ENCODE measurements around the gene SPINK13.

Gene SPINK13

DNA sequence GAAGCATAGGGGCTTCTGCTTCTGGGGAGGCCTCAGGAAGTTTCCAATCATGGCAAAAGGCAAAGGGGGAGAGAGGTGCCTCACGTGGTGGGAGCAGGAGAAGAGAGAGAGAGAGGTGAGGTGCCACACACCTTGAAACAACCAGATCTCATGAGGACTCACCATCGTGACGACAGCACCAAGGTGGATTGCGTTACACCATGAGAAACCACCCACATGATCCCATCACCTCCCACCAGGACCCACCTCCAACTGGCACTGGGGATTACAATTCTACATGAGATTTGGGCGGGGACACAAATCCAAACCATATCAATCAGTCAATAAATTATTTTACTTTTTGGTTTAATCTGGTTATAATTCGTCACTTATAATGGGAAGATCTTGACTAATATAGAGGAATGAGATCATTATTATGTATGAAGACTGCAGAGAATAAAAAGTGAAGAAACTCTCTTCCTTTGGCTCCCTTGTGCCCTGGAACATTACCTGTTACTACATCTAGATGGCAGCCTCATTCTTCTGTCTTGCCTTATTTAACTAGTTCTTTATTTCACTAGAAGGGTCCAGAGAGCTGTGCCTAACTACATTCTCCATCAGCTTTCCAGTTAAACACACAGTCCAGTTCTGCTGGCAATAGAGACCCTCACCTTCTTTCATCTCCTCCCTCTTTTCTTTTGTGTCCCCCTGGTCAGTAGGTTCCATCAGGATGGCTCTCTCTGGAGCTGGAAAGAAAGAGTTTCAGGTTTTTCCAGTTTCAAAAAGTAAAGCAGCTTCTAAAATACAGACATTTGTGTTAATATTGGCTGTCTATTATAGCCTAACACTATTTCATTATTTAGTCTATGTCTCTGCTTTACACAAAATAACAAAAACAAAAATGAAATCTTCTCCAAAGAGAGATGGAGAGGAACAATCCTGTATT lies 21.9 kb downstream of the SPINK13 start:
- Histone ChIP-seq H3K9ac (ENCODE audit: insufficient read length, low read depth) (no peak overlapping the region), H3K36me3 (ENCODE audit: insufficient read depth, insufficient read length, low read length) (no peaks in the 10 kb centered on the region), H3K9me3 (ENCODE audit: insufficient read depth, low read length) (no peaks in the 10 kb centered on the region), H3K27me3 (ENCODE audit: insufficient read depth, insufficient read length) (no peaks in the 10 kb centered on the region), H3K4me3 (ENCODE audit: insufficient read length, low read depth) (no peak overlapping the region), H3K4me1 (ENCODE audit: insufficient read depth, insufficient read length) (no peaks in the 10 kb centered on the region)
- DNase-seq (ENCODE audit: low read depth, low spot score) = no peak
- TF ChIP-seq ZNF274 (IDR thresholded peaks at IDR 0.05; ENCODE audit: low read depth, low read length) = no peak
- no peak for TF ChIP-seq YY1 (IDR thresholded peaks at IDR 0.05; ENCODE audit: insufficient read depth, insufficient read length)
- TF ChIP-seq SUZ12 (IDR thresholded peaks at IDR 0.05; ENCODE audit: extremely low read depth, insufficient read depth, insufficient read length) = no peak

DNA sequence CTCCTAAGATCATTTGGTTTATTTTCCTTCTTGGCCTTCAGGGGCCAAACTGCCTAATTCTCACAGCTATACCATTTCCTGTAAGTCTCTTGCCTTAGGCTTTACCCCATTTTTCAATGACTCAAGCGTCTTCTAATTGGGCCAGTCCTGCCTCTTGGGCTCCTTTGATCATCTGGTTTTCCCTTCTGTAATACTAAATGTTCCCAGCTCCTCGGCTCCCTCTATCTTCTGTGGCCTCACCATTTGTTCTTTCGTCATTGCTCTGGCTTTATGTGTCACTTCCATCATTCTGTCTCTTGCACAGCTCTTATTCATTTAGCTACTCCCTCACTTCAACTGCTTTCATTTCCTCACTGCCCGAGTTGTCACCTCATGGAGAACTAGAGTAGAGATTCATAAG lies 29.1 kb downstream of the SPINK13 start:
- no peaks in the 10 kb centered on the region for H3K4me1 ChIP-seq (ENCODE audit: insufficient read depth, insufficient read length)
- no peaks in the 10 kb centered on the region for H3K27me3 ChIP-seq (ENCODE audit: insufficient read depth, insufficient read length)
- no peaks in the 10 kb centered on the region for H3K9me3 ChIP-seq (ENCODE audit: insufficient read depth, low read length)
- H3K9ac ChIP-seq (ENCODE audit: insufficient read length, low read depth) = no peak overlapping the region
- no peaks in the 10 kb centered on the region for H3K36me3 ChIP-seq (ENCODE audit: insufficient read depth, insufficient read length, low read length)
- TF ChIP-seq SUZ12 (IDR thresholded peaks at IDR 0.05; ENCODE audit: extremely low read depth, insufficient read depth, insufficient read length) (no peak), ZNF274 (IDR thresholded peaks at IDR 0.05; ENCODE audit: low read depth, low read length) (no peak), YY1 (IDR thresholded peaks at IDR 0.05; ENCODE audit: insufficient read depth, insufficient read length) (no peak)
- no peak for DNase-seq (ENCODE audit: low read depth, low spot score)
- H3K4me3 ChIP-seq (ENCODE audit: insufficient read length, low read depth) = no peak overlapping the region

DNA sequence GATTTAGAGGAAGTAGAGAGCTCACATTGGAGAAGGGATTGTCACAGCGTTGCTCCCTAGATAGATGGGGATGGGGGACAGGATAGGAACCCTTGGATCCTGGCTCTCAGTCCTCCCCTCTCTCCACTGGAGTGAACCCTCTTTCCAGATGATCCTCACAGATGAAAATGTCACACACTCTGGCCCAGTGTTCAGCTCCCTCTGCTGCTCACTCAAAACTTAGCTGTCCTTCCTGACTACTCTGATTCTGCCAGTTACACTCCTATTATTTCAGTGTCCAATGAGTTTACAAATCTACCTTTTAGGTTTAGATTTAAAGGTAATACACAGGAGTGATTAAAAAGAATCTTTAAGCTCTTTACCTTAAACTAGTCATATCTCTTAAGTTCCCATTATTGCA lies 37.9 kb downstream of the SPINK13 start:
- H3K4me1 ChIP-seq (ENCODE audit: insufficient read depth, insufficient read length) = no peaks in the 10 kb centered on the region
- H3K9ac ChIP-seq (ENCODE audit: insufficient read length, low read depth) = no peak overlapping the region
- H3K27me3 ChIP-seq (ENCODE audit: insufficient read depth, insufficient read length) = no peaks in the 10 kb centered on the region
- DNase-seq (ENCODE audit: low read depth, low spot score) = no peak
- no peak overlapping the region for H3K4me3 ChIP-seq (ENCODE audit: insufficient read length, low read depth)
- no peaks in the 10 kb centered on the region for H3K9me3 ChIP-seq (ENCODE audit: insufficient read depth, low read length)
- TF ChIP-seq YY1 (IDR thresholded peaks at IDR 0.05; ENCODE audit: insufficient read depth, insufficient read length) (no peak), SUZ12 (IDR thresholded peaks at IDR 0.05; ENCODE audit: extremely low read depth, insufficient read depth, insufficient read length) (no peak), ZNF274 (IDR thresholded peaks at IDR 0.05; ENCODE audit: low read depth, low read length) (no peak)
- no peaks in the 10 kb centered on the region for H3K36me3 ChIP-seq (ENCODE audit: insufficient read depth, insufficient read length, low read length)

DNA sequence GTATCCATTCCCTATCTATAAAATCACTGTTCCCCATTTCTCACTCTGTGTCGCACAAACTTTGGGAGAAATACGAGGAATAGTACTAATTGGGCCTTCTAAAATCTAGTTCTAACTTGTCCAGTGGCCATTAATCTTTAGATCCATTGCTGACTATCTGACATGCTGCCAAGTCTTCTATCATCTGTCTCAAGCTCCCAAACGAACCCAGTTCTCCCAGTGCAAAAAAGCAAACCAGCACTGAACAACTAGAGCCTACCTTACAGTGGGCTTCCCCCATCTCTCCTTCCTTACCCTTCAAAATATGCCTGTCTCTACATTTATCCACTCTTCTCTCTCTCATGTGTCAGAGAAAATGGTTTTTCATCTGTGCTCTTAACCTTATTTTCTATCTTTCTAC lies 40.4 kb downstream of the SPINK13 start:
- no peak for DNase-seq (ENCODE audit: low read depth, low spot score)
- no peak overlapping the region for H3K4me3 ChIP-seq (ENCODE audit: insufficient read length, low read depth)

DNA sequence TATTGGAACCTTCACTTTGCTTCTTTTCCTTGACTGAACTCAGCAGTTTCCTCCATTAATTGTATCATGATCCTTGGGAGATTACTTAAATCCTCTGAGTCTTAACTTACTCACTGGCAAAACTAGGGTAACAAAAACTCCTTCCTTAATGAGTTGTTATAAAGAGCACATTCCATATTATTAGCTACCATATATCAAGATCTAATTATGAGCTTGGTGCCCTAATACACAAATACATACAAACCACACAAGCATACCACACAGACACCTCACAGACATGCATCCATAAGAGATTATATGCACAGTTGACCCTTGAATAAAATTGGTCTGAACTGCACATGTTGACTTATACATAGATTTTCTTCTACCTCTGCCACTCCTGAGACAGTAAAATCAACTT lies 41.2 kb downstream of the SPINK13 start:
- H3K4me3 ChIP-seq (ENCODE audit: insufficient read length, low read depth) = no peak overlapping the region
- no peaks in the 10 kb centered on the region for H3K4me1 ChIP-seq (ENCODE audit: insufficient read depth, insufficient read length)
- TF ChIP-seq SUZ12 (IDR thresholded peaks at IDR 0.05; ENCODE audit: extremely low read depth, insufficient read depth, insufficient read length) (no peak), YY1 (IDR thresholded peaks at IDR 0.05; ENCODE audit: insufficient read depth, insufficient read length) (no peak), ZNF274 (IDR thresholded peaks at IDR 0.05; ENCODE audit: low read depth, low read length) (no peak)
- DNase-seq (ENCODE audit: low read depth, low spot score) = no peak
- no peak overlapping the region for H3K9ac ChIP-seq (ENCODE audit: insufficient read length, low read depth)
- no peaks in the 10 kb centered on the region for H3K9me3 ChIP-seq (ENCODE audit: insufficient read depth, low read length)
- H3K36me3 ChIP-seq (ENCODE audit: insufficient read depth, insufficient read length, low read length) = no peaks in the 10 kb centered on the region
- no peaks in the 10 kb centered on the region for H3K27me3 ChIP-seq (ENCODE audit: insufficient read depth, insufficient read length)

More for the DNA sequence above, 40.4 kb downstream of the SPINK13 start:
- Histone ChIP-seq H3K36me3 (ENCODE audit: insufficient read depth, insufficient read length, low read length) (no peaks in the 10 kb centered on the region), H3K4me1 (ENCODE audit: insufficient read depth, insufficient read length) (no peaks in the 10 kb centered on the region), H3K27me3 (ENCODE audit: insufficient read depth, insufficient read length) (no peaks in the 10 kb centered on the region), H3K9me3 (ENCODE audit: insufficient read depth, low read length) (no peaks in the 10 kb centered on the region), H3K9ac (ENCODE audit: insufficient read length, low read depth) (no peak overlapping the region)
- no peak for TF ChIP-seq YY1 (IDR thresholded peaks at IDR 0.05; ENCODE audit: insufficient read depth, insufficient read length)
- TF ChIP-seq SUZ12 (IDR thresholded peaks at IDR 0.05; ENCODE audit: extremely low read depth, insufficient read depth, insufficient read length) = no peak

DNA sequence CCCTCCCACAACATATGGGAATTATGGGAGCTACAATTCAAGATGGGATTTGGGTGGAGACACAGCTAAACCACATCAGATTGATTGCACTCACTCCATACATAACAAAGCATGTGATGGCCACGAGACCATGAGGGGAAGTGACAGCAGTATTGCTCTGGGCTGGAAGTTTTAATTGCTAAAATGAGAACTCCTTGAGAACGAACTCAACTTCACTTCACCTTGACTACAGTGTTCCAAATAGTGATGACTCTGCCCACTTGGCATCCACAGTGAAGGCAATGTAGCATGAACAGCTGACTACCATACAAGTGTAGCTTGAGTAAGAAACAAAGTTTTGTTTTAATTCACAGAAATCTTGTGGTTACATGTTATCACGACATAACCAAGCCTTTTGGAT lies 42.9 kb downstream of the SPINK13 start:
- H3K36me3 ChIP-seq (ENCODE audit: insufficient read depth, insufficient read length, low read length) = no peaks in the 10 kb centered on the region
- H3K9me3 ChIP-seq (ENCODE audit: insufficient read depth, low read length) = no peaks in the 10 kb centered on the region
- no peak for TF ChIP-seq ZNF274 (IDR thresholded peaks at IDR 0.05; ENCODE audit: low read depth, low read length)
- no peaks in the 10 kb centered on the region for H3K4me1 ChIP-seq (ENCODE audit: insufficient read depth, insufficient read length)
- DNase-seq (ENCODE audit: low read depth, low spot score) = no peak
- H3K4me3 ChIP-seq (ENCODE audit: insufficient read length, low read depth) = no peak overlapping the region
- no peak overlapping the region for H3K9ac ChIP-seq (ENCODE audit: insufficient read length, low read depth)
- H3K27me3 ChIP-seq (ENCODE audit: insufficient read depth, insufficient read length) = no peaks in the 10 kb centered on the region

DNA sequence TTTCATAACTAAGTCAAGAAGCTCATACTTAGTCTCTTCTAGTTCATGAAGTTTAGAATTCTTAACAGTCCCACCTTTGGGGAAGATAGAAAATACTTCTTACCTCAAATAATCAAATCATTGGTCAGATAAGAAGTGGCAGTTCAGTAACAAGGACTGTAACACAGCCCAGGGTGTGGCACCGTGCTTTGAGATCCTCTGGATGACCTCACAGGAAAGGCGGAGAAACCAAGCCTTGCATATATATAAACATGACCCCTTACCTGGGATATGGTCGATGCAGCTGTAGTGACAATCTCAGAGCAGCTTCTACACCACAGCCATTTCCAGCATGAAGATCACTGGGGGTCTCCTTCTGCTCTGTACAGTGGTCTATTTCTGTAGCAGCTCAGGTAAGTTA lies 43.6 kb downstream of the SPINK13 start, which contains the start of gene SPINK7:
Gene SPINK7, plus strand, starts transcription at position 271 of the 400 bp plus-strand sequence. Its CDS starts 61 bp downstream, at position 332.
- no peak within 1 kb of the TSS for H3K4me3 ChIP-seq (ENCODE audit: insufficient read length, low read depth)
- no peaks in the 10 kb centered on the region for H3K27me3 ChIP-seq (ENCODE audit: insufficient read depth, insufficient read length)
- H3K9ac ChIP-seq (ENCODE audit: insufficient read length, low read depth) = no peak within 1 kb of the TSS
- H3K9me3 ChIP-seq (ENCODE audit: insufficient read depth, low read length) = no peaks in the 10 kb centered on the region
- DNase-seq (ENCODE audit: low read depth, low spot score) = no peak
- TF ChIP-seq SUZ12 (IDR thresholded peaks at IDR 0.05; ENCODE audit: extremely low read depth, insufficient read depth, insufficient read length) = no peak
- TF ChIP-seq YY1 (IDR thresholded peaks at IDR 0.05; ENCODE audit: insufficient read depth, insufficient read length) = no peak
- no peaks in the 10 kb centered on the region for H3K4me1 ChIP-seq (ENCODE audit: insufficient read depth, insufficient read length)
- no peaks in the 10 kb centered on the region for H3K36me3 ChIP-seq (ENCODE audit: insufficient read depth, insufficient read length, low read length)

All from NT2/D1 (cell line).